Activated T-cell treated with anti-CD3 and anti-CD28 coated beads, Interleukin-2, amount 50 U/mL, for 72 hours (primary cell): Measurements from ENCODE around the gene MAP3K10. TPM values are rescaled to one million over a fixed set of nuclear protein-coding genes. Genes with fewer than 3 reads are reported as not detected.

ENCODE experiments used
- ATAC-seq, 2 donors: fragments of 150-1000 bp; cut with Tn5 transposase; replicated peaks in 1 of 2; 2 replicates each; pipeline ENCODE4 v1.10.0; 2021; ENCODE audit warnings: moderate library complexity in 2 of 2, mild to moderate bottlenecking in 1 of 2
- DNase-seq, 2 donors: peaks; one replicate each; pipeline ENCODE4 v3.0.0; 2021 to 2022; ENCODE audit warnings: mixed read lengths in 1 of 2
- H3K27ac Mint-ChIP-seq: one replicate; pipeline ENCODE4 v1.8.0; 2022; ENCODE audit warnings: mild to moderate bottlenecking, moderate library complexity, mixed read lengths
- H3K27me3 Mint-ChIP-seq: one replicate; pipeline ENCODE4 v1.8.0; 2022; ENCODE audit warnings: low read depth, mixed read lengths
- H3K36me3 Mint-ChIP-seq, 2 donors: one replicate each; pipeline ENCODE4 v1.8.0; 2022; ENCODE audit warnings: mixed read lengths in 2 of 2, mild to moderate bottlenecking in 1 of 2; ENCODE audit not compliant: insufficient read depth in 2 of 2
- H3K4me1 Mint-ChIP-seq: one replicate; pipeline ENCODE4 v1.8.0; 2022; ENCODE audit warnings: low read depth, mixed read lengths
- H3K4me3 Mint-ChIP-seq, 2 donors: one replicate each; pipeline ENCODE4 v1.8.0; 2022; ENCODE audit warnings: mild to moderate bottlenecking in 2 of 2, mixed read lengths in 2 of 2, moderate library complexity in 2 of 2
- H3K9me3 Mint-ChIP-seq, 2 donors: one replicate each; pipeline ENCODE4 v1.8.0; 2022; ENCODE audit warnings: mixed read lengths in 2 of 2
- total RNA-seq, 2 donors: library from RNA; stranded (reverse); gene quantifications; one replicate each; pipeline ENCODE4 v1.2.3, GENCODE V29; 2022

MAP3K10 gene
- total RNA-seq, 2 donors from 2014 or later = 12.7 to 22.0 TPM

- Mint-ChIP-seq H3K27me3 (no peaks in the 10 kb centered on the region), H3K27ac (no peak overlapping the region), H3K4me3 (no peak overlapping the region), H3K4me1 (peaks cover 9% of the 10 kb centered on the region), H3K36me3 (peaks cover 4 to 5% of the 10 kb centered on the region in 2 donors), H3K9me3 (no peaks in the 10 kb centered on the region)
- DNase-seq (no peak), ATAC-seq (no peak)
These were observed 54.4 kb downstream of the MAP3K10 start for GRCh38 chr19:40245506-40246128.

GRCh38 chr19:40246292-40247073 lies 55.3 kb downstream of the MAP3K10 start:
- Mint-ChIP-seq H3K4me3 (no peak overlapping the region), H3K36me3 (peaks cover 2 to 4% of the 10 kb centered on the region in 2 donors), H3K27me3 (no peaks in the 10 kb centered on the region), H3K4me1 (peaks cover 9% of the 10 kb centered on the region), H3K9me3 (no peaks in the 10 kb centered on the region), H3K27ac (no peak overlapping the region)
- no peak for DNase-seq
- no peak for ATAC-seq

- no peak for ATAC-seq
- H3K27ac Mint-ChIP-seq = no peak overlapping the region
These were observed 56.0 kb downstream of the MAP3K10 start for GRCh38 chr19:40247178-40247577.

GRCh38 chr19:40247735-40248262 lies 56.6 kb downstream of the MAP3K10 start:
- Mint-ChIP-seq H3K36me3 (peaks cover 2% of the 10 kb centered on the region in 2 donors), H3K27me3 (no peaks in the 10 kb centered on the region), H3K4me3 (no peak overlapping the region), H3K27ac (no peak overlapping the region), H3K4me1 (peaks cover 9% of the 10 kb centered on the region), H3K9me3 (no peaks in the 10 kb centered on the region)
- no peak for ATAC-seq
- no peak for DNase-seq

More at GRCh38 chr19:40247178-40247577, 56.0 kb downstream of the MAP3K10 start:
- no peaks in the 10 kb centered on the region for H3K9me3 Mint-ChIP-seq
- H3K4me3 Mint-ChIP-seq = no peak overlapping the region
- DNase-seq = no peak
- peaks cover 9% of the 10 kb centered on the region for H3K4me1 Mint-ChIP-seq
- no peaks in the 10 kb centered on the region for H3K27me3 Mint-ChIP-seq
- H3K36me3 Mint-ChIP-seq = peaks cover 2% of the 10 kb centered on the region in 2 donors

- H3K4me3 Mint-ChIP-seq = no peak overlapping the region
- H3K4me1 Mint-ChIP-seq = peaks cover 9% of the 10 kb centered on the region
- H3K27me3 Mint-ChIP-seq = no peaks in the 10 kb centered on the region
- DNase-seq = no peak
- H3K36me3 Mint-ChIP-seq = peaks cover 2 to 4% of the 10 kb centered on the region in 2 donors
- no peak for ATAC-seq
- no peaks in the 10 kb centered on the region for H3K9me3 Mint-ChIP-seq
- H3K27ac Mint-ChIP-seq = no peak overlapping the region
These were observed 58.0 kb downstream of the MAP3K10 start for GRCh38 chr19:40249201-40249600.

GRCh38 chr19:40249781-40250180 lies 58.6 kb downstream of the MAP3K10 start:
- no peak for DNase-seq
- H3K36me3 Mint-ChIP-seq = peaks cover 2 to 7% of the 10 kb centered on the region in 2 donors
- no peak for ATAC-seq
- H3K4me3 Mint-ChIP-seq = no peak overlapping the region
- H3K9me3 Mint-ChIP-seq = no peaks in the 10 kb centered on the region
- no peak overlapping the region for H3K27ac Mint-ChIP-seq
- H3K4me1 Mint-ChIP-seq = peaks cover 9% of the 10 kb centered on the region
- no peaks in the 10 kb centered on the region for H3K27me3 Mint-ChIP-seq

GRCh38 chr19:40251244-40251643 lies 60.0 kb downstream of the MAP3K10 start:
- ATAC-seq (no peak), DNase-seq (no peak)
- H3K27ac Mint-ChIP-seq = no peak overlapping the region
- H3K36me3 Mint-ChIP-seq = peaks cover 2 to 13% of the 10 kb centered on the region in 2 donors
- H3K4me1 Mint-ChIP-seq = peaks cover 9% of the 10 kb centered on the region
- H3K4me3 Mint-ChIP-seq = no peak overlapping the region
- H3K27me3 Mint-ChIP-seq = no peaks in the 10 kb centered on the region
- H3K9me3 Mint-ChIP-seq = no peaks in the 10 kb centered on the region

GRCh38 chr19:40251991-40252390 lies 60.8 kb downstream of the MAP3K10 start:
- Mint-ChIP-seq H3K36me3 (peaks cover 2 to 13% of the 10 kb centered on the region in 2 donors), H3K9me3 (no peaks in the 10 kb centered on the region), H3K27ac (no peak overlapping the region), H3K27me3 (no peaks in the 10 kb centered on the region), H3K4me1 (peaks cover 13% of the 10 kb centered on the region), H3K4me3 (no peak overlapping the region)
- DNase-seq (no peak), ATAC-seq (no peak)

GRCh38 chr19:40252395-40252794 lies 61.2 kb downstream of the MAP3K10 start:
- H3K36me3 Mint-ChIP-seq = peaks cover 2 to 13% of the 10 kb centered on the region in 2 donors
- H3K27me3 Mint-ChIP-seq = no peaks in the 10 kb centered on the region
- no peak overlapping the region for H3K4me3 Mint-ChIP-seq
- ATAC-seq (no peak), DNase-seq (no peak)
- no peak overlapping the region for H3K27ac Mint-ChIP-seq
- H3K4me1 Mint-ChIP-seq = peaks cover 15% of the 10 kb centered on the region
- H3K9me3 Mint-ChIP-seq = no peaks in the 10 kb centered on the region

- Mint-ChIP-seq H3K9me3 (no peaks in the 10 kb centered on the region), H3K36me3 (peaks cover 2 to 15% of the 10 kb centered on the region in 2 donors), H3K27ac (no peak overlapping the region), H3K4me1 (peaks cover 14% of the 10 kb centered on the region), H3K27me3 (no peaks in the 10 kb centered on the region), H3K4me3 (no peak overlapping the region)
- DNase-seq (no peak), ATAC-seq (no peak)
These were observed 62.4 kb downstream of the MAP3K10 start for GRCh38 chr19:40253611-40254092.

- peaks cover 11% of the 10 kb centered on the region for H3K4me1 Mint-ChIP-seq
- ATAC-seq (no peak), DNase-seq (no peak)
- no peak overlapping the region for H3K4me3 Mint-ChIP-seq
- peaks cover 0 to 14% of the 10 kb centered on the region in 2 donors for H3K36me3 Mint-ChIP-seq
- no peaks in the 10 kb centered on the region for H3K27me3 Mint-ChIP-seq
- no peak overlapping the region for H3K27ac Mint-ChIP-seq
- no peaks in the 10 kb centered on the region for H3K9me3 Mint-ChIP-seq
These were observed 63.6 kb downstream of the MAP3K10 start for GRCh38 chr19:40254714-40255418.

GRCh38 chr19:40255619-40256166 lies 64.5 kb downstream of the MAP3K10 start:
- no peak overlapping the region for H3K4me3 Mint-ChIP-seq
- H3K36me3 Mint-ChIP-seq = peaks cover 0 to 12% of the 10 kb centered on the region in 2 donors
- ATAC-seq (no peak), DNase-seq (no peak)
- H3K27me3 Mint-ChIP-seq = no peaks in the 10 kb centered on the region
- H3K9me3 Mint-ChIP-seq = no peaks in the 10 kb centered on the region
- H3K27ac Mint-ChIP-seq = peak overlapping the region; percentile 20
- peaks cover 11% of the 10 kb centered on the region for H3K4me1 Mint-ChIP-seq
